HG03196 (cell line): ENCODE data around the gene SNX18.
"Not testable (repeated sequence)": the region's sequence is repeated elsewhere in the genome, so short reads cannot be mapped to it uniquely, and the experiment has no call there.

Source experiments
- ATAC-seq: cut with Tn5 transposase; IDR thresholded peaks from one replicate; pipeline ENCODE4 v1.9.1; 2021; ENCODE audit not compliant: unreplicated experiment

SNX18 gene

DNA sequence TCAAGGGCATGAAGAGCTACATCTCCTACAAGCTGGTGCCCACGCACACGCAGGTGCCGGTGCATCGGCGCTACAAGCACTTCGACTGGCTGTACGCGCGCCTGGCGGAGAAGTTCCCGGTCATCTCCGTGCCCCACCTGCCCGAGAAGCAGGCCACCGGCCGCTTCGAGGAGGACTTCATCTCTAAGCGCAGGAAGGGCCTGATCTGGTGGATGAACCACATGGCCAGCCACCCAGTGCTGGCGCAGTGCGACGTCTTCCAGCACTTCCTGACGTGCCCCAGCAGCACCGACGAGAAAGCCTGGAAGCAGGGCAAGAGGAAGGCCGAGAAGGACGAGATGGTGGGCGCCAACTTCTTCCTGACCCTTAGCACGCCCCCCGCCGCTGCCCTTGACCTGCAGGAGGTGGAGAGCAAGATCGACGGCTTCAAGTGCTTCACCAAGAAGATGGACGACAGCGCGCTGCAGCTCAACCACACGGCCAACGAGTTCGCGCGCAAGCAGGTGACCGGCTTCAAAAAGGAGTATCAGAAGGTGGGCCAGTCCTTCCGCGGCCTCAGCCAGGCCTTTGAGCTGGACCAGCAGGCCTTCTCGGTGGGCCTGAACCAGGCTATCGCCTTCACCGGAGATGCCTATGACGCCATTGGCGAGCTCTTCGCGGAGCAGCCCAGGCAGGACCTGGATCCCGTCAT is 1.4 kb downstream of the SNX18 start:
- ATAC-seq, result no peak

DNA sequence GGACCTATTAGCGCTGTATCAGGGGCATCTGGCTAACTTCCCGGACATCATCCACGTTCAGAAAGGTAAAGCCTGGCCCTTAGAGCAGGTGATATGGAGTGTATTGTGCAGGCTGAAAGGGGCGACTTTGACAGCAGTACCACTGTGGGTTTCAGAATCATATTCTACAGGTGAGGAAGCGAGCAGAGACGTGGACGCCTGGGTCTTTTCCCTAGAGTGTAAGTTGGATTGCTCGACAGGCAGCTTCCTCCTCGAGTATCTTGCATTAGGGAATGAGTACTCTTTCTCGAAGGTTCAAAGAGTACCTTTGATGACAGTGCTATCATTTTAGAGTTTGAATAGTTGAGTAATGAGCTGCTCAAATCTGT is 1.9 kb downstream of the SNX18 start:
- ATAC-seq, result no peak

GRCh38 chr5:54520438-54520846 is 2.9 kb downstream of the SNX18 start:
- ATAC-seq, result no peak

DNA sequence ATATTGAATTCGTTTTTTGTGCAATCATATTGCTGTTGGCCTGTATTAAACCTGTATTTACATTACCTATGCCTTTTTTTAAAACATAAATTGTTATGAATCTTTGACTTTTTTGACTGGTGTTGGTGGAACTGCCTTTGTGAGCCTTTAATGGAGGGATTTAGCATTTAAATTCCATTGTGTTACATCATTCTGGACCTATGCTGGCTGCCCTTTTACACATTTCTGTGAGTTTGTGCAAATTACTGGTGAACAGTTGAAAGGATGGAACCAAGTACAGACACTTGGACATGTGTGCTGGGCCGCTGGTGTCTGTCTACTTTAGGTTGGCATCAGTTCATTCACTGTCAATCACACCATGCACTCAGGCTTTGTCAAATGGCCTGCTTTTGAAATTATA is 3.4 kb downstream of the SNX18 start:
- ATAC-seq, result no peak

- ATAC-seq, result no peak
Measured at GRCh38 chr5:54521856-54522479, 4.4 kb downstream of the SNX18 start.

- ATAC-seq, result no peak
Measured at GRCh38 chr5:54523534-54523933, 6.0 kb downstream of the SNX18 start.

DNA sequence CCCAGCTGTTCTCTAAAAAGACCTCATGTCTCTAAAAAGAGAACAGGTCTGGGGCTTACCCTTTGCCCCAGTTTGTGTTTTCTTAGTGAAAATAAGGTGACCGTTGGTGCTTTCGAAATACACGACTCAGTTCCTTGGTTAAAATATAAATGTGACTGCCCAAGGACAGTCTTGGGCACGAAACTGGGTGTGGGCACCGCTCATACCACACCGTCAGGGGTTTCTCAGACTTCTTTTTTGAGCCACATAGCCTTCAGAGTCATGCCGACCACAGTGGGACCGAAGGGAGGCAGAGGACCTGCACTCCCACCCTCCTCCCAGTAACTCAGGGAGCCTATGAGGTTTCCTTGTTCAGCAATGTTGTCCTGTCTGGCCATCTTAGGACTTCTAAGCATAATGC is 6.5 kb downstream of the SNX18 start:
- ATAC-seq, result no peak

DNA sequence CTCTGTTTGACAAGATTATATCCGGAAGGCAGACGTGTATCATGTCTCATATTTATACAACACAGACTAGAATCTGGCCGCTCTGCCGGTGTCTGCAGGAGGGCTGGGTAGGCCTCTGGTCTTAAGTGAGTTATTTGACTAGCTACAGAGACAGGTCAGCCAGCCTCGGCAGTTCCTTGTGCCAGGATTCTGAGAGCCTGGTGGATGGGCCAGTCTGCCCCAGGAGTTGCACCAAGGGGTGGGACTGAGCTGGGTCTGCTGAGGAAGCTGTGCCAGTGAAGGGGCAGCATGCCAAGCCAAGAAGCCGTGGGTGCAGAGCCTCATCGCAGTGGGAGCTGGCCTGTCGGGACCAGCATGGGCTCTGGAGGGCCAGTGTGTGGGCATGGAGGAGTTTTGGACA is 7.1 kb downstream of the SNX18 start:
- ATAC-seq, result no peak

DNA sequence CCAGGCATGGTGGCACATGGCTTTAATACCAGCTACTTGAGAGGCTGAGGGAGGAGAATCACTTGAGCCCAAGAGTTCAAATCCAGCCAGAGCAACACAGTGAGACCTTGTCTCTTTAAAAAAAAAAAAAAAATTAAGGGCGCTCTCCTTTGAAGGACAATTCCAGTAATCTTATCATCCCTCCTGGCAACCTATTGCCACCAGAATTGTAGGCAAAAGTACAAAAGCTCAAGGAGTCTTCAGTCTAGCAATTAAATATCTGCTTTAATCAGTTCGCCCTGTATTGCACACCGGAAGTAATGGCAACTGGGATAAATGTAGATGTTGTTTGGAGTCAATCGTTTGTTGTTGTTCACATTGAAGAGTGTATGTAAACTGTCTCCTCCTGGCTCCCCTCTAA is 7.7 kb downstream of the SNX18 start:
- ATAC-seq, result no peak

DNA sequence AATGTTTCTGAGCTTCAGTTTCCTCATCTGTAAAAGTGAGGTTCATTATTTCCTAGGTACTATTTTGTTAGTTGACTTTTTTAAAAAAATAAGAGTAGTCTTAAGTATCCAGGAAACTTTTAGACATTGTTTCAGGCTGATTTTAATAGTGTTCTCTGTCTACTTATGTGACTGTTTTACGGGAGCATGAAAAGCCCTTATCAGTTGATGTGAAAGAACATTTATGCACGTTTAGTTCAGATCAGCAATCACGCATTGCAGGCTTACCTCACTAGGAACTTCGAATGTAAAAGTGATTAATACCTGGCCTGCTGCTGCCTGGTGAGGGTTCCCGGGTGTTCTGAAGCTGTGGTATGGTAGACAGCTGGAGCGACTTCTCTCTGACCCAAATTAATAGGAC is 8.1 kb downstream of the SNX18 start:
- ATAC-seq, result no peak

- ATAC-seq, result no peak
Measured at GRCh38 chr5:54526604-54527288, 9.2 kb downstream of the SNX18 start.

DNA sequence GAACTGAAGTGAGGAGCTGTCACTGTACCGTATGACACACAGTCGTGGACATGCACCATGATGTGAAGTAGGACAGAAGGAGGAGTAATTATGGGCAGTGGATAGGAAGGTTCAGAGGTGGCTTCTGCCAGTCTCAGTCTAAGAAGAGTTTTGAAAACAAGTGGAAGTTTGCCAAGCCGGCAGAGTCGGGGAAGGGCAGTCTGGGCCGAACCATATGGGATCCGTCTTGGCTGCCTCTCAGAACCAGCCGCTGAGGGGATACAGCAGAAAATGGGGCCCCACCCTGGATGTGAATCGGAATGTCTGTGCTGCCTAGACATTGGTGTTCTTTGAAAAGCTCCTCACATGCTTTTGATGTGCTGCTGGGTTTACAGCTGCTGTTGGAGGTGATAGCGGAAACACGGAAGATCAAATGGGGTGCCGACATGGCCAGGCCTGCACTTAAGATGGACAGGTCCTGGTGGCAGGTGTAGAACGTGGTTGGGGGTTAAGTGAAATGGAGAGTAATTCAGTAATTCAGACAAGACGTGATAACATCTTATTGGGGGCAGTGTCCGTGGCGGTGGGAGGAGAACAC is 11.2 kb downstream of the SNX18 start:
- no peak for ATAC-seq

DNA sequence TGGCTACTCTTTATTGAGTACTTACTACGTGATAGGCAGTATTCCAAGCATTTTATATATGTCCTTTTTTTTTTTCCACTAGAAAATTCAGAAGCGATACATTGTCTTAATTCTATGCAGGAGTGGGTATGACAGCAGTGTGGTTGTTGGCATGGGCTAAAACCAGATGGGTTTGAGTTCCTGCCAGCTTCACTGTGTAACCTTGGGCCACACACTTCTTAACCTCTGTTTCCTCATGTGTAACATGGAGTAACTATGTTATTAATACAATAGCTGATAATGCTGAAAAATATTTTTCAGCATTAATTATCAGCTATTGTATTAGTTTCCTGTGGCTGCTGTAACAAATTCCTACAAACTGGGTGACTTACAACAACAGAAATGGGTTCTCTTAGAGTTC is 12.0 kb downstream of the SNX18 start:
- ATAC-seq, result no peak

GRCh38 chr5:54531546-54531945 is 14.0 kb downstream of the SNX18 start:
- no peak for ATAC-seq

DNA sequence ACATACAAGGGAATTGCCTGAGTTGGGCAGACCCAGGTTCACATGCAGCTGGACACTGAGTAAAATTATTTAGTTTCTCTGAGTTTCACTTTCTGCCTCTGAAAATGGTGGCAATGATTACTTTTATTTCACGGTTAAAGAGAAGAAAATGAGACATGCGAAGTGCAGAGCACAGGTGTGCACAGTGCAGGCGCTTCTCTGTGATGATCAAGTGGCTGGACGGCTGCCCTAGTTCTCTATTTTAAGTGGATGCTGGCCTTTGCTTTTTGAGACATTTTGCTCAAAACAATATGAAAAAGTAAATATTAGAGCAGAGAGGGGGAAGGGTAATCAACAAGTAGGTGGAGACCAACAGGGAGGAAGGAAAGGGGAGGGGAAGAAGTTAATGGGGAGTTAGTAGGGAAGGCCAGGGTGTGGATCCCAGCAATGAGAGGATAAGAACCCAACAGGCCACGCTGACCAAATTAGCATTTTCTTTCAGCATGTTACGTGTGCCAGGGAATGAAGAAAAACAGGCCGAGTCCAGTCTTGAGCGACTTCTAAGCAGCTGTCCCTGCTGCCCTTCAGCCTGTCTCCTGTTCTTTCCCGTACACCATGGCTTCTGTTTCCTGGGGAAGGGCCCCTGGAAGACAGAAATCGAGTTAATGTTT is 16.1 kb downstream of the SNX18 start:
- no peak for ATAC-seq

GRCh38 chr5:54534191-54535004 is 16.8 kb downstream of the SNX18 start:
- no peak for ATAC-seq

- ATAC-seq, result no peak
Measured at GRCh38 chr5:54535149-54535844, 17.7 kb downstream of the SNX18 start.

GRCh38 chr5:54536375-54536774 is 18.8 kb downstream of the SNX18 start:
- not testable (repeated sequence) for ATAC-seq

DNA sequence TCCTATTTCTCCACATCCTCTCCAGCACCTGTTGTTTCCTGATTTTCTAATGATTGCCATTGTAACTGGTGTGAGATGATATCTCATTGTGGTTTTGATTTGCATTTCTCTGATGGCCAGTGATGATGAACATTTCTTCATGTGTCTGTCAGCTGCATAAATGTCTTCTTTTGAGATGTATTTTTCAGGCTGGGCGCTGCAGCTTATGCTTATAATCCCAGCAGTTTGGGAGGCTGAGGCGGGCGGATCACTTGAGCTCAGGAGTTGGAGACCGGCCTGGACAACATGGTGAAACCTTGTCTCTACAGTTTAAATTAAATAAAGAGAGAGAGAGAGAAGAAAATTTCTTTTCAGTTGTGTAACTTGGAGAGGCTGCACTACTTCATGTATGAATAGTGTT is 19.3 kb downstream of the SNX18 start:
- not testable (repeated sequence) for ATAC-seq

DNA sequence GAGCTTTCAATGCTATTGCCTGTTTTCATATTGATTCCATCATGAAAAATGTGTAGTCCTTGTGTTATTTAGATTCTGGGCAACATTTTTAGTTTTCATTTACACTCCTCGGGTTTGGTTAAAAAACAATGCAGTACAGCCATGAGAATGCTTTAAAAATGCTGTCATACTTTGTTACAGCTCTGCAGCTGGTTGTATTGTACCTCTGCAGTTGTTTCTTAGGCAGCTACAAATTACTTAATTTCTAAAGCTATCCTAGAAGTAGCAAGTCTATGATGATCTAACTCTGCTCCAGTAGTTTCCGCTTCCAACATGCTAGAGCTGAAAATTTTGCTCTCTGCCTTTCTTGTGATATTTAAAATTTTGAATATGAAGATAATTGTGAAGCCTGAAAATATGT is 20.2 kb downstream of the SNX18 start:
- no peak for ATAC-seq
